A549 (cell line): Measurements from ENCODE around the gene WDR43. TPM values are rescaled to one million over a fixed set of nuclear protein-coding genes. Genes with fewer than 3 reads are reported as not detected.

Experiments
- ATAC-seq, 2 experiments: fragments of 200-7000 bp in 1 of 2; fragments of >200 bp in 1 of 2; cut with Nextera tagmentation in 1 of 2; cut with Tn5 transposase in 1 of 2; 3 replicates each; pipeline versions ENCODE4 v1.8.0 to v1.9.1; 2018 to 2020; ENCODE audit warnings: mild to moderate bottlenecking in 1 of 2, moderate library complexity in 1 of 2
- CTCF ChIA-PET: fragments of 300-600 bp; sonication (Branson Sonifier 250); formaldehyde crosslinking; extraction: SDS; loops from one replicate; lab custom pipeline; 2021; ENCODE audit warnings: antibody characterized with exemption, inconsistent platforms; lab: Yijun Ruan, JAX
- POLR2A ChIA-PET: fragments of 350-600 bp; formaldehyde crosslinking; extraction: SDS; loops from one replicate; lab custom pipeline; 2021; ENCODE audit warnings: antibody characterized with exemption, inconsistent platforms; lab: Yijun Ruan, JAX
- DNase-seq, 2 experiments: peaks; one replicate each; pipeline versions ENCODE4 v3.0.0 to v3.0.0-alpha.2; 2011 to 2016; ENCODE audit warnings: low read depth in 1 of 2, low spot score in 1 of 2
- FAIRE-seq: peaks from 2 replicates; lab custom pipeline; 2011; peaks lifted over from hg19 to GRCh38; lab: Jason Lieb, UNC
- H3K27ac ChIP-seq, 2 experiments: fragments of >200 bp; sonication (Bioruptor Twin); formaldehyde crosslinking; 3 replicates each; pipeline ENCODE4 v1.5.1; 2016 to 2017
- H3K4me1 ChIP-seq: fragments of >200 bp; sonication (Bioruptor Twin); formaldehyde crosslinking; 3 replicates; pipeline ENCODE4 v1.6.1; 2016
- H3K4me2 ChIP-seq: fragments of >200 bp; sonication (Bioruptor Twin); formaldehyde crosslinking; 3 replicates; pipeline ENCODE4 v1.6.1; 2016
- H3K4me3 ChIP-seq: fragments of >200 bp; sonication (Bioruptor Twin); formaldehyde crosslinking; 3 replicates; pipeline ENCODE4 v1.5.1; 2016
- H3K9me3 ChIP-seq: fragments of >200 bp; sonication (Bioruptor Twin); formaldehyde crosslinking; 3 replicates; pipeline ENCODE4 v1.6.1; 2016
- ATOH8 ChIP-seq: fragments of 250-450 bp; sonication (Bioruptor Pico); IDR thresholded peaks from 2 replicates; pipeline ENCODE4 v1.5.0; 2020; ENCODE audit warnings: low read depth, mild to moderate bottlenecking, moderate library complexity
- BCL3 ChIP-seq: fragments of >200 bp; sonication (Bioruptor Twin); formaldehyde crosslinking; IDR thresholded peaks from 3 replicates; pipeline ENCODE4 v1.6.1; 2016
- CBX2 ChIP-seq: fragments of 200-600 bp; sonication (generic); IDR thresholded peaks from 2 replicates; pipeline ENCODE4 v1.6.1; 2016; ENCODE audit warnings: low read depth, mild to moderate bottlenecking, borderline replicate concordance
- E2F6 ChIP-seq: IDR thresholded peaks from 2 replicates; pipeline ENCODE4 v1.6.1; 2012; ENCODE audit warnings: low read depth, borderline replicate concordance
- EHF ChIP-seq: fragments of 250-450 bp; sonication (Bioruptor Pico); IDR thresholded peaks from 2 replicates; pipeline ENCODE4 v1.5.0; 2020; ENCODE audit warnings: mild to moderate bottlenecking
- HES2 ChIP-seq: fragments of >200 bp; sonication (Bioruptor Twin); formaldehyde crosslinking; IDR thresholded peaks from 2 replicates; pipeline ENCODE4 v1.6.1; 2016
- HOXB13 ChIP-seq: fragments of 250-450 bp; sonication (Bioruptor Pico); IDR thresholded peaks from 2 replicates; pipeline ENCODE4 v1.5.0; 2020; ENCODE audit warnings: low read depth, mild to moderate bottlenecking, moderate library complexity
- JUN ChIP-seq, 2 experiments: fragments of >200 bp; sonication (Bioruptor Twin); formaldehyde crosslinking; IDR thresholded peaks; 2 replicates in 1 of 2; 3 replicates in 1 of 2; pipeline ENCODE4 v1.6.1; 2016 to 2017
- KDM5A ChIP-seq: fragments of 200-600 bp; sonication (generic); IDR thresholded peaks from 2 replicates; pipeline ENCODE4 v1.6.1; 2016; ENCODE audit warnings: antibody characterized with exemption, mild to moderate bottlenecking
- MAZ ChIP-seq: fragments of 150-350 bp; IDR thresholded peaks from 2 replicates; pipeline ENCODE4 v1.6.1; 2014; ENCODE audit warnings: antibody characterized with exemption, low read depth, low read length, borderline replicate concordance
- NFE2L2 ChIP-seq: fragments of 150-350 bp; conservative IDR thresholded peaks from 2 replicates; pipeline ENCODE4 v1.6.1; 2014; ENCODE audit warnings: low read length
- NPAS2 ChIP-seq: fragments of 250-450 bp; sonication (Bioruptor Pico); IDR thresholded peaks from 2 replicates; pipeline ENCODE4 v1.8.0; 2022; ENCODE audit warnings: mild to moderate bottlenecking, moderate library complexity, borderline replicate concordance
- PBX3 ChIP-seq: IDR thresholded peaks from 2 replicates; pipeline ENCODE4 v1.6.1; 2012
- POLR2A ChIP-seq: IDR thresholded peaks from 2 replicates; pipeline ENCODE4 v1.6.1; 2012; ENCODE audit warnings: mild to moderate bottlenecking, low read length
- POLR2AphosphoS2 ChIP-seq: conservative IDR thresholded peaks from 2 replicates; pipeline ENCODE4 v1.6.1; 2012; ENCODE audit warnings: low read length, improper control_type of control experiment, inconsistent platforms
- RAD21 ChIP-seq, 2 experiments: fragments of >200 bp in 1 of 2; sonication (Bioruptor Twin) in 1 of 2; formaldehyde crosslinking in 1 of 2; IDR thresholded peaks in 1 of 2; conservative IDR thresholded peaks in 1 of 2; 2 replicates in 1 of 2; 3 replicates in 1 of 2; pipeline ENCODE4 v1.6.1; 2012 to 2018; ENCODE audit warnings: inconsistent platforms in 1 of 2
- RFX5 ChIP-seq: fragments of 450-650 bp; IDR thresholded peaks from 2 replicates; pipeline ENCODE4 v1.7.1; 2014; ENCODE audit warnings: antibody characterized with exemption, mild to moderate bottlenecking, moderate library complexity
- USF2 ChIP-seq: fragments of 450-650 bp; IDR thresholded peaks from 2 replicates; pipeline ENCODE4 v1.6.1; 2014; ENCODE audit warnings: antibody characterized with exemption
- ZFP36 ChIP-seq: fragments of 450-650 bp; IDR thresholded peaks from 2 replicates; pipeline ENCODE4 v1.6.1; 2014; ENCODE audit warnings: borderline replicate concordance; ENCODE audit not compliant: partially characterized antibody
- WGBS: methylation state at CpG from one replicate; pipeline ENCODE4 v1.1.6; 2017; ENCODE audit errors: missing lambda C conversion rate; 5-methylcytosine and 5-hydroxymethylcytosine counted together
- polyA plus RNA-seq, 4 experiments: library from polyadenylated mRNA; depleted of rRNA in 3 of 4; stranded (reverse); fragments of >200 nt; fragmentation: RNase III in 1 of 4; extraction: RNeasy Plus Mini Kit Qiagen cat#74134 plus additional on column Dnase treatment in 1 of 4; gene quantifications; 2 replicates in 3 of 4; 3 replicates in 1 of 4; pipeline ENCODE4 v1.2.3, GENCODE V29; 2011 to 2017

Gene WDR43
- polyA plus RNA-seq, 2 of the 4 experiments (the other 2 are of a cell fraction): 71.8 to 256 TPM

GRCh38 chr2:28880193-28880592, 14.3 kb upstream of the WDR43 start:
- Histone ChIP-seq H3K9me3 (no peaks in the 10 kb centered on the region), H3K27ac (no peak overlapping the region), H3K4me1 (no peaks in the 10 kb centered on the region)
- 95% methylated on average over 1 of the region's 1 CpG for whole genome bisulfite sequencing
- FAIRE-seq (no peak), ATAC-seq (no peak)
- POLR2A ChIA-PET: interaction anchor here (0.7 kb wide), 1 partner anchor 38 kb away, joined by 6 read pairs; no protein-coding TSS in a partner anchor
- no peak for TF ChIP-seq POLR2A
- no peak for TF ChIP-seq USF2
- TF ChIP-seq HOXB13: no peak
- no peak for TF ChIP-seq NFE2L2
- no peak for TF ChIP-seq CBX2
- TF ChIP-seq E2F6: no peak
- TF ChIP-seq POLR2AphosphoS2: no peak
- no peak for TF ChIP-seq EHF
- no peak for TF ChIP-seq ZFP36
- TF ChIP-seq MAZ: no peak
- no peak for TF ChIP-seq RAD21 (conservative IDR thresholded peaks at IDR 0.05 in 1 of 2, IDR thresholded peaks at IDR 0.05 in 1 of 2)
- no peak for TF ChIP-seq KDM5A
- no peak for TF ChIP-seq JUN (IDR thresholded peaks at IDR 0.05)
- no peak for TF ChIP-seq RFX5
- no peak for TF ChIP-seq PBX3
- no peak for TF ChIP-seq ATOH8
- no peak for TF ChIP-seq NPAS2 (CRISPR knock-in tag)
- TF ChIP-seq, all 56 proteins: peak for 0
- CTCF ChIA-PET: no interaction called here
- DNase-seq: no peak
- no peak overlapping the region for H3K4me3 ChIP-seq
- no peak overlapping the region for H3K4me2 ChIP-seq

- Histone ChIP-seq H3K4me3 (peak overlapping the region; percentile 82), H3K27ac (peak overlapping the region; percentile 87 to 93; a peak in 5 of 6 replicates), H3K4me1 (peaks cover 24% of the 10 kb centered on the region), H3K9me3 (no peaks in the 10 kb centered on the region), H3K4me2 (peak overlapping the region; percentile 64)
- WGBS: 97% methylated on average over 21 of the region's 21 CpGs
- ChIA-PET CTCF (no interaction called here), POLR2A (interaction anchor here (0.6 kb wide), 1 partner anchor 23 kb away, joined by 3 read pairs; no protein-coding TSS in a partner anchor)
- TF ChIP-seq E2F6: no peak
- TF ChIP-seq HES2: no peak
- TF ChIP-seq BCL3: no peak
- TF ChIP-seq JUN (IDR thresholded peaks at IDR 0.05): no peak
- no peak for TF ChIP-seq NFE2L2
- FAIRE-seq: no peak
- ATAC-seq: no peak
- DNase-seq: no peak
These were observed 979 bp upstream of the WDR43 start for GRCh38 chr2:28893488-28893887.
